GM18502 (cell line): ENCODE data around the gene GLRA1.
"Not testable (repeated sequence)": the region's sequence is repeated elsewhere in the genome, so short reads cannot be mapped to it uniquely, and the experiment has no call there.

Experiments
- ATAC-seq: cut with Tn5 transposase; IDR thresholded peaks from one replicate; pipeline ENCODE4 v1.9.1; 2021; ENCODE audit warnings: mild to moderate bottlenecking; ENCODE audit not compliant: unreplicated experiment, poor library complexity

Gene GLRA1

DNA sequence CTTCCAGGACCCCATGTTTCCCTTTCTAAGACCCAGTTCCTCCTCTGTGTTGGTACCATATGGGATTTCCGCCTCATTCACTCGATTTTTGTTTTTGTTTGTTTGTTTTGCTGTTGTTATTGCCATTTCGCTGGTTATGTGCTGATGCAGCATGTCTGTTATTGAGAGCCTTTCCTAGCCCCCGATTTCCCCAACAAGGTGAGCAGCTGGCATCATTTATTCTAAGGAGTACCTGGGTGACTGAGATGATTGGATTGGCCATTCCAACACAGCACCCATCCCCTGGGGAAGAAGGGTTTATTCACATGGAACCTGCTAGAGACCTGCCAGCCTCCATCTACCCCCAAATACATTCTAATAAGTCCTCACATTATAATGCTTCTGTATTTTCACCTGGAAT is 2.7 kb downstream of the GLRA1 start:
- ATAC-seq, result no peak

- no peak for ATAC-seq
Observed at GRCh38 chr5:151917904-151918303, 6.7 kb downstream of the GLRA1 start.

DNA sequence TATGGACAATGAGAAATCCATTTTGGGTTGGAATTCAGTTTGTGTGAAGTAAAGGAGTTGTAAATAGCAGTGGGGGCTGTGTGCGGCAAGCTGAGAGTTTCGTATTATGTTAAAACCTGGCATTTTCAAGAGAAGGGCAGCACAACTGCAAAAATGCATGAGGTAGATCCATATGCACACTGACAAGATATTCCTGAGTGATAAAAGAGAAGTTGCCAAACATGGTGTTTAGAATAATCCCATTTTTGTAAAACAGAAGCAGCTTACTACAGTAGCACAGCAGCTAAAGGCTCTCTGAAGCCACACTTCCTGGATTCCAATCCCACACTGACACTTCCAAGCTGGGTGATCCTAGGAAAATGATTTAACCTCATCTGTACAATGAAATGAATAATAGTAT is 11.2 kb downstream of the GLRA1 start:
- ATAC-seq, result no peak

- ATAC-seq, result peak; percentile 60
Observed at GRCh38 chr5:151912360-151912759, 12.3 kb downstream of the GLRA1 start.

DNA sequence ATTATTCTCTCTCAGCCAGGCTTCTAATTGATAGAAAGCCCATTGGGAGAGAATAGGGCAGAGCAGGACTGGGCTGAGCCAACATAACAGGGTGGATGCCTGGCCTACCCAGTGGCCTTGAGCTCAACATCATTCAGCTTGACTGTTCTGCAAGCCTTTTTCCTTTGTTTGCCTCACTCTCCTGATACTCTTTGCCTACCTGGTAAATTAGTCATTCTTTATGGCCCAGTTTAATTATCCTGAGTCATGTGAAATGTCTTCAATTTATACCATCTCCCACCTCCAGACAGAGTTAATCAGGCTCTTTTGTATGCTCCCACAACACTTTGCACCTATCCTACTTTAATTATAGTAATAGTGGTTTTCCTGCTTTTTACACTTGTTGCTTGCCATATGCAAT is 13.6 kb downstream of the GLRA1 start:
- ATAC-seq, result no peak

DNA sequence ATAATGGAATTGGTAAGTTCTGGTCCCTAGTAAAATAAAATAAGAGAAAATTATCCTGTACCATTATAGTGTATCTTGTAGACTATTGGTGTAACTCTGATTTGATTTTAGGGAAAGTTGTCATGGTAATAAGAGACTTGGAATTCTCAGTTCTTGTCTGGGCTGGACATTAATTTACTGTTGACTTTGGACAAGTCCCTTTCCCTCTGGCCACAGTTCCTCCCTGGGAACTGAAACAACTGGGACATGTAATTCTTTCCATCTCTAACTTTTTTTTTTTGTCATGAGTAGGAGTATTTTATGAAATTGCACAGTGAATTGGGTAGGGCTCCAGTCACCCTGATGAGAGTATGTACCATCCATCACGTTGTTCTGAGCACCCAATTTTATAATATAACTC is 15.0 kb downstream of the GLRA1 start:
- no peak for ATAC-seq

DNA sequence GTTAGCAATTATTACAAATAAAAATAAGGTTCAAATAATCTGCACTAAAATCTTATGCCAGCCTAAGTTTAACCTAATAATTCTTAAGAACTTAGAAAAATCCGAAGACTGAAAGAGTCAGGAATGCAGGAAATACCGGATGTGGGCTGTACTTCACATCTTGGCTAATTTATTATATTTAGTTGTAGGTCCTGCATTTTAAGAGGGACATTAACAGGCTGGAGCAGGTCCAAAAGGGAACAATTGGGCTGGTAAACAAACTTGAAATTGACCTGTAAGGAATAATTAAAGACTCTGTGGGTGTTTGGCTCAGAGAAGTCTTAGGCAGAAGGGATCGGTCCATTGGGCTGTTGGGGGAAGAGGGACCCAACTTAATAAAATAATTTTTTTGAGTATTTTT is 18.4 kb downstream of the GLRA1 start:
- ATAC-seq, result no peak

DNA sequence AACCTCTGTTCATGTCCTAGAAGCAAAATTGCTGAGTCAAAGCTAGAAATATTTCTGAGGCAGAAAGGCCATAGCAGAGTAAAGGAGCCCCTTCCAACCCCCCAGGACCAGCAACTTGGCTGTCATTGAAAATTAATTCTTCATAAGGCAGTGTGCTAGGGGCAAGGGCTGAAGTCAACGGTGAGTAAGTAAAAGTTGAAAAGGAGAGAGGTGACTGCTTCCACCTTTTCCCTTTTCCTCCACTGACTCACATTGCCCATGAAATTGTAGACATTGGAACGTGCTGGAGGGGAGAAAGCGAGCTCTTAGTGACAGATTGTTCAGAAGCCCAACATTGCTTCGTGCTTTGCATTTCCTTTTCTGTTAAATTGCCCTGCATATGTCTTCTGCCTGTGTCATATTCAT is 19.1 kb downstream of the GLRA1 start:
- ATAC-seq, result no peak

GRCh38 chr5:151904909-151905308 is 19.7 kb downstream of the GLRA1 start:
- ATAC-seq, result no peak

GRCh38 chr5:151904127-151904526 is 20.5 kb downstream of the GLRA1 start:
- ATAC-seq, result no peak

GRCh38 chr5:151903243-151903653 is 21.4 kb downstream of the GLRA1 start:
- ATAC-seq, result peak; percentile 97

DNA sequence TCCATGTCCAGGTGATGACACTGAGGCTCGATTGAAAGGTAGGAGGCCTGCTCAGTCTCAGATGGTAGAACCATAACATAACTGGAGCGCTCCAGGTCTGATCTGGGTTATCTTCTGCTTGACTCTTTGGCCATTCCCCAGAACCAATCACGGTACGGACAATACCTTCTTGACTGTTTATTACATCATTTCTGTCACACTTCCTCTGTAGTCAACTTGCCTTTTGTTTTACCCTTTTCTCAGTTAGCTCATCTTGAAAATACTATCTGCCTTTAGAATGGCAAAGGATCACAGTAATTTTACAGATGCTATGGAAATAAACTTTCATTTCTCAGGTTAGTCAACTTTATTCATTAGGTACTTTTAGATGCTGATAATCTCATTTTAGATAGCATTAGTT is 22.4 kb downstream of the GLRA1 start:
- ATAC-seq, result peak; percentile 39

GRCh38 chr5:151901611-151902010 is 23.0 kb downstream of the GLRA1 start:
- no peak for ATAC-seq

DNA sequence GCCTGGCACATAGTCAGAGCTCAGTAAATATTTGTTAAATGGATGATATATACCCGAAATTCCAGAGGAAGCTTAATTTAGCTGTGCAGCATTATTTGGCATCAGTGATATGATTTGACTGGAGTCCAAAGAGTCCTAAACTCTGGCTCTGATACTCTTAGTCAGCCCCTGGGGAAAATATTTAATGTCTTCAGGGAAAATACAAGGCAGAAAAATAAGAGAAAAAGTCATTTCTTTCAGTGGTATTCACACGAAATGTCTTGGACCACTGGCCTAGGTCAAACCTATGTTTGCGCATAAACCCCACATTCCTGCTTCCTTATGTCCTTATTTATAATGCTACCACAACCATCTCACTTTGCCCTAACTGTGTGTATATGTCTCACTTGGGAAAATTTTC is 23.8 kb downstream of the GLRA1 start:
- no peak for ATAC-seq

DNA sequence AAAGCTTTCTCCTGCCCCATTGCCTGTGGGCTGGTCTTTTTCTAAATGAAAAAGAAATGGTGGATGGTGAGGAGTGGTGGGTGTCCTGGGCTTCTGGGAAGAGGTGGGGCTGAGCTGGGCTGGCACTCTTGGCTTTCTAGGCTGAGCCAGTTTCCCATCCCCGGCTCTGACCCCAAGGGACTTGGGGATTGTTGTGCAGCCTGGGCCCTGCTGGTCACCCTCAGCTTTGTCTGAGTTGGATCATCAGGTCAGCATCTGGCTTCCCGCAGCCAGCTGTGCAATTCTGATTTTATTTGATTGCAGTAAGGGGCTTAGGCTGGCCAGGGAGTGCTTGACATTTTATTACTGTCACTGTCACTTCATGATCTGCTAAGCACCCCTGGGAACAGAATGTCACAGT is 25.3 kb downstream of the GLRA1 start:
- no peak for ATAC-seq

DNA sequence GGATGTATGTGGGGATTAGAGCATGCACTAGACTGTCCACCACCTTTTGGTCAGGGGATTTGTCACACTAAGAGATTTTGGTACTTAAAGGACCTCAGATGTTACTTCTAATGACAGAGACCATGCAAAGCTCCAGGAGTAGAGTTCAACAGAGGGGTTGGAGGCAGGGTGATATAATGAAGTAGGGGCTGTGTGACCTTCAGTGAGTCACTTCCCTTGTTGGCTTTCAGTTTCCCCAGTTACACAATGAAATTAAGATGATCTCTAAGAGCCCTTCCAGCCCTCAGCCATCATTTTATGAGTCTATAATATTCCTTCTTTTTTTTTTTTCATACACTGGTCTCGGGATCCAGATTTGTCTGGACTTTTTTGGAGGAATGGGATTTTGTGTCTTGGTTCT is 26.8 kb downstream of the GLRA1 start:
- no peak for ATAC-seq

DNA sequence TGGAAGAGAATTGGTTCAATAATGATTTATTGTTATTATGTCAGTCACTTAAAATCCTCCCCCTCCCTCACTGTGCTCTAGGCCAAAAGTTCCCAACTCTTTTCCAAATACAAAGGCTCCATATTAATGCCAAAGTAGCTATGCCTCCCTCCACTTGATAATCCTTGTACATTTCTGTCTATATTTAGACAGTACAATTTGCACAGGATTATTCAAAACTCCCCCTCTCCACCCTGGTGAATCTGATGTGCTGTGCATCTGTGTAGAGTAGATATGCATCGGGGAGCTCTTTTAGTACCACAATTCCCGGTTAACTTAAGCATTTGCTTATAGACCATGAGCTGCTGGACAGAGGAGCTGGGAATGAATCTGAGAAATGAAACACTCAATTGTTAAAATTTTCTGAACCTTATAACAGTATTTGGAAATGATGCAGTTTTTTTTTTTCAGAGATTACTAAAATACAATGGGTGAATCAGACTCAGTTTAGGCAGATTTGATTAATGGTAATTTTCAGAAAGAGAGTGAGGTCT is 27.6 kb downstream of the GLRA1 start:
- ATAC-seq, result no peak

DNA sequence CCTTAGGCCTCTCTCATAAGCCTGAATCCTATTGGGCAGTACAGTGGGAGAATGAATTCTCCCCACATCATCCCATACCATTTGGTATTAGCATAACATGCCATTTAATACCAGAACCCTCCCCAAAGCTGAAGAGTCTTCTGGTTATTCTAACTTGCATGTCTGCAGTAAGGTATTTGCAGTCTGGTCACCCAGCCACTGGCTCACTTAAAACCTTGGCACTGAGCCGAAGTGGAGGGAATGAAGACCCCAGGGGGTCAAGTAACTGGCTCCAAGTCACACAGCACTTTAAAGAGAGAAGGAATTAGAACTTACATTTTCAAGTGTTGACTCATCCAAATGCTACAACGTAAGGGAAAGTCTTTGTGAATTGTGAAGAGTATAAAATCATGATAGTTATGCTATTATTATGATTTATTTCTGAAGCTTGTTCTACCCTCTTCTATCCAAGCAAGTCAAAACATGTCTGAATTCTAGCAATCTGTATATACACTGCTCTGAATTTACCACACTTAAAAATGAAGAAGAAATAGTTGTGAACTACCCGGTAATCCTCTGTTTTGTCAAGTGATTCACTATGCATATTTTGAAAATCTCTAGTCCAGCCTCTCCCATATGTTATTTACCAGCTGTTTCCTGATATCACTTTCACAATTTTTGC is 28.5 kb downstream of the GLRA1 start:
- ATAC-seq, result no peak

- no peak for ATAC-seq
Observed at GRCh38 chr5:151895660-151896030, 29.0 kb downstream of the GLRA1 start.

DNA sequence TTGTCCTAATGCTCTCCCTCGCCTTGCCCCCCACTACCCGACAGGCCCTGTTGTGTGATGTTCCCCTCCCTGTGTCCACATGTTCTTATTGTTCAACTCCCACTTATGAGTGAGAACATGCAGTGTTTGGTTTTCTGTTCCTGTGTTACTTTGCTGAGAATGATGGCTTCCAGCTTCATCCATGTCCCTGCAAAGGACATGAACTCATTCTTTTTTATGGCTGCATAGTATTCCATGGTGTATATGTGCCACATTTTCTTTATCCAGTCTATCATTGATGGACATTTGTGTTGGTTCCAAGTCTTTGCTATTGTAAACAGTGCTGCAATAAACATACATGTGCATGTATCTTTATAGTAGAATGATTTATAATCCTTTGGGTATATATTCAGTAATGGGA is 31.2 kb downstream of the GLRA1 start:
- ATAC-seq, result not testable (repeated sequence)

DNA sequence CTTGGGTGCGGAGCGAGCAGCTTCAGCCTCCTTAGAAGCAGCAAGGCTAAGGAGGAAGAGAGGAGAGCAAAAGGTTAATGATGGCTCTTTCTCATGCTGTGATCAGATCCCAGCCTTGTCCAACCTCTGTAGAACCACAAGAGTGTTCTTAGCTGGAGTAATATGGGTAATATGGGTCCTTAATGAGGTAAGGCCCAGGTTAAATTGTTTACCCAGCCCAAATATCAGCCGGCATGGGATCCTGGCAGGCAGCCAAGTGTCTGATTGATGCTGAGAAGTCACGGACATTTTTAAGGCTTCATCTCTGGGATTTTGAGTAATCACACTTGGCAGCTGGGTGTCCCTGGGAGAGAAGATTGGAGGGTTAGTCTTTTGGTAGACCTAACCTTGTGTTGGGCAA is 32.3 kb downstream of the GLRA1 start:
- no peak for ATAC-seq

- no peak for ATAC-seq
Observed at GRCh38 chr5:151890299-151890698, 34.4 kb downstream of the GLRA1 start.

DNA sequence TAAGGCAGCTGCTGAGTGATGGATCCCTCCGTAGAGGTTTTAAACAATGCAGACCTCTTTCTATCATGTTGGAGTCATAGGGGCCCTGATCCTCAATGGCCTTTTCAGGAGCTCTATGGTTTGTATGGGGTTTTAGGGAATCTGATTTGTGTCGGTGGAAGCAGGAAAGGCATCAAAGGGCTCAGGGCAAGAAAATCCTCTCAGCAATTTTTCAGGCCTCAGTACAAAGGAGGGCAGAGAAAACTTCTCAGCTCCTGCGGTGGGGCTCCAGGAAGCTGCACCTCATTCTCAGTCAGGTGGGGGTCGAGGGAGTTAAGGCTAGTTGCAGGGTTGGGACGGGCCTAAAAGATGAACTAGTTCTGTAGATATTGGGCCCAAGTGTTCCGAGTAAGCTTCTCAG is 35.0 kb downstream of the GLRA1 start:
- no peak for ATAC-seq
